ENCODE measurements around the gene PXK. TPM values are rescaled to one million over a fixed set of nuclear protein-coding genes. Genes with fewer than 3 reads are reported as not detected.

PXK gene
- total RNA-seq (2013; cell fraction: nucleolus; rRNA removed), result 59.0 and 63.0 TPM in 2 replicates
- total RNA-seq (2014; rRNA removed), result 26.5 and 27.2 TPM in 2 replicates
- 29.3 and 30.3 TPM in 2 replicates for total RNA-seq (2014; rRNA removed; fragmentation: Illumina TruSeq; extraction: Trizol)
- 25.8 and 27.9 TPM in 2 replicates for total RNA-seq (2021)
- 13.2 TPM for polyA plus RNA-seq (2011; ENCODE audit: low read depth)
- polyA plus RNA-seq (2011; rRNA removed), result 18.9 and 19.1 TPM in 2 replicates
- polyA plus RNA-seq (2011; cell fraction: cytosol; rRNA removed), result 15.0 and 17.2 TPM in 2 replicates
- polyA plus RNA-seq (2011; cell fraction: nucleus; rRNA removed), result 20.8 and 23.5 TPM in 2 replicates
- 9.9 and 13.8 TPM in 2 replicates for polyA plus RNA-seq (2012)
- 34.6 and 38.0 TPM in 2 replicates for polyA plus RNA-seq (2014; fragmentation: Illumina TruSeq; extraction: Trizol)
- polyA plus RNA-seq (2014; fragmentation: Nextera tagmentation; extraction: Ambion mirVana), result 10 to 100 TPM in 1 of 2 experiments, 1 to 10 TPM in 1; 8.4 to 10.5 TPM
- polyA plus RNA-seq (2014; rRNA removed), result 25.7 and 27.3 TPM in 2 replicates
- polyA plus RNA-seq (2016; fragmentation: Nextera tagmentation; extraction: Ambion mirVana), result 10 to 100 TPM; 30.4 to 34.0 TPM
- polyA minus RNA-seq (2011; rRNA and poly(A)+ RNA removed), result 16.3 and 20.0 TPM in 2 replicates
- 6.9 and 10.7 TPM in 2 replicates for polyA minus RNA-seq (2011; cell fraction: cytosol; rRNA and poly(A)+ RNA removed)
- polyA minus RNA-seq (2011; cell fraction: nucleus; rRNA and poly(A)+ RNA removed), result 13.2 and 18.1 TPM in 2 replicates
- percentile 67 among the genes with signal in this experiment for Bru-seq, nascent RNA
- percentile 69 among the genes with signal in this experiment for BruChase-seq, experiment 1, labeled RNA remaining after a 6-hour chase
- percentile 70 among the genes with signal in this experiment for BruChase-seq, experiment 2, labeled RNA remaining after a 2-hour chase
- long read RNA-seq, experiment 1, transcript PXK-202 (18 exons, 2,037 nt), result major isoform, 9 of 33 reads
- long read RNA-seq, experiment 1, partial matches to known transcripts, result 4 of 33 reads
- long read RNA-seq, experiment 1, other reads (novel, unspliced or antisense), result 14 of 33 reads
- long read RNA-seq, experiment 2, transcript PXK-202 (18 exons, 2,037 nt), result major isoform, 24 of 129 reads
- long read RNA-seq, experiment 2, transcript PXK-201 (17 exons, 1,974 nt), result minor isoform, 6 of 129 reads
- long read RNA-seq, experiment 2, partial matches to known transcripts, result 55 of 129 reads
- long read RNA-seq, experiment 2, other reads (novel, unspliced or antisense), result 39 of 129 reads

GRCh38 chr3:58332575-58333188 lies at the start of gene PXK:
PXK (plus strand) TSS chr3:58332892; CDS start chr3:58332989, 97 bp downstream.
- Histone ChIP-seq H3K4me1 (ENCODE audit: control insufficient read depth, insufficient read depth, low read length) (peaks cover 7% of the 10 kb centered on the region; the same call in 1 of the 2 replicates), H3K4me2 (ENCODE audit: control insufficient read depth, insufficient read depth) (peak within 1 kb of the TSS; percentile 82), H3K36me3 (ENCODE audit: control insufficient read depth in 2 of 2, insufficient read depth in 2 of 2, low read length in 1 of 2) (no peaks in the 10 kb centered on the region), H3K27ac (ENCODE audit: control insufficient read depth, insufficient read depth) (no peak within 1 kb of the TSS; the same call in 1 of the 2 replicates), H3K79me2 (ENCODE audit: control insufficient read depth, insufficient read depth, low read length) (peaks cover 10% of the 10 kb centered on the region), H2AFZ (ENCODE audit: control insufficient read depth, low read depth, low read length) (peak within 1 kb of the TSS; percentile 89), H3K9me3 (replicated peaks; ENCODE audit: control insufficient read depth, insufficient read depth, low read length) (no peaks in the 10 kb centered on the region), H3K27me3 (replicated peaks in 1 of 2; ENCODE audit: control insufficient read depth in 2 of 2, insufficient read depth in 2 of 2, low read length in 1 of 2) (no peaks in the 10 kb centered on the region), H4K20me1 (ENCODE audit: control insufficient read depth, insufficient read depth) (no peaks in the 10 kb centered on the region), H3K4me3 (peak within 1 kb of the TSS; percentile 93), H3K9ac (ENCODE audit: control insufficient read depth, insufficient read depth, low read length) (peak within 1 kb of the TSS; percentile 62)
- ChIA-PET SMC1A (ENCODE audit: uncharacterized antibody, unreplicated experiment) (interaction anchor here (1.4 to 13.1 kb wide), 6 partner anchors 9 to 120 kb away, joined by 3 to 324 read pairs (median 17); no protein-coding TSS in a partner anchor), POLR2A (interaction anchor here (0.5 to 12.4 kb wide), 4 partner anchors 8 to 50 kb away, joined by 3 to 221 read pairs (median 5); no protein-coding TSS in a partner anchor), CTCF (interaction anchor here (0.6 to 8.9 kb wide), 13 partner anchors 11 to 197 kb away, joined by 3 to 204 read pairs (median 7); partner anchors contain the start of genes HTD2, KCTD6 and RPP14), RAD21 (ENCODE audit: unreplicated experiment) (interaction anchor here (0.9 to 7.5 kb wide), 9 partner anchors 16 to 161 kb away, joined by 3 to 149 read pairs (median 7); partner anchors contain the start of genes HTD2, KCTD6 and RPP14)
- FAIRE-seq (no peak), DNase-seq (ENCODE audit: low read depth, low spot score) (no peak), ATAC-seq (peak; percentile 92)
- BruUV-seq (replicated peaks), result no TSS peak
- intact Hi-C loops (cut with micrococcal nuclease; ENCODE audit: unreplicated experiment), result loop anchor here (1.0 to 2.0 kb wide), 2 partner anchors 82 to 160 kb away; partner anchors contain the start of gene KCTD6
- in situ Hi-C loops (cut with MboI), result no loop called here
- WGBS (ENCODE audit: insufficient coverage, insufficient replicate concordance, low lambda C conversion rate, missing lambda C conversion rate), result 2% methylated on average over 39 of the region's 79 CpGs
- peak; percentile 35 for TF ChIP-seq USF1 (IDR thresholded peaks at IDR 0.05; ENCODE audit: borderline replicate concordance, extremely low read length, insufficient read depth, low read depth, low read length)
- TF ChIP-seq SMAD1 (IDR thresholded peaks at IDR 0.05; ENCODE audit: low read depth, partially characterized antibody), result no peak
- peak; percentile 100 for TF ChIP-seq LARP7 (IDR thresholded peaks at IDR 0.05)
- peak; percentile 64 for TF ChIP-seq MEF2A (IDR thresholded peaks at IDR 0.05; ENCODE audit: insufficient read depth, low read depth, low read length)
- TF ChIP-seq SIN3A (IDR thresholded peaks at IDR 0.05; ENCODE audit: low read depth, low read length), result peak; percentile 86
- TF ChIP-seq ZNF592 (IDR thresholded peaks at IDR 0.05), result peak; percentile 76; the same call in 1 of the 2 replicates
- TF ChIP-seq WRNIP1 (IDR thresholded peaks at IDR 0.05; ENCODE audit: borderline replicate concordance, low read depth, low read length), result no peak
- TF ChIP-seq RAD21 (IDR thresholded peaks at IDR 0.05; ENCODE audit: insufficient read depth, low read depth, low read length), result peak; percentile 40; the same call in 1 of the 2 replicates
- peak in 1 of 2 experiments; percentile 98; a peak in 2 of 3 replicates for TF ChIP-seq EGR1 (IDR thresholded peaks at IDR 0.05; ENCODE audit: borderline replicate concordance in 1 of 2, low read depth in 2 of 2, low read length in 2 of 2)
- peak; percentile 95 for TF ChIP-seq CBX5 (IDR thresholded peaks at IDR 0.05; ENCODE audit: low read depth)
- TF ChIP-seq SP1 (IDR thresholded peaks at IDR 0.05; ENCODE audit: low read depth, low read length), result peak; percentile 94
- peak; percentile 86 for TF ChIP-seq ZSCAN29 (IDR thresholded peaks at IDR 0.05)
- TF ChIP-seq CREB1 (IDR thresholded peaks at IDR 0.05; ENCODE audit: low read depth), result peak; percentile 81; the same call in 1 of the 2 replicates
